H1 (cell line): Measurements from ENCODE around the gene RASAL1. TPM values are rescaled to one million over a fixed set of nuclear protein-coding genes. Genes with fewer than 3 reads are reported as not detected.

Experiments used
- CTCF ChIA-PET: fragments of 300-600 bp; sonication (Branson Sonifier 250); formaldehyde crosslinking; loops from one replicate; lab custom pipeline; 2021; ENCODE audit not compliant: partially characterized antibody; lab: Charles Lee
- POLR2A ChIA-PET: fragments of 300-600 bp; sonication (Branson Sonifier 250); formaldehyde crosslinking; loops from one replicate; lab custom pipeline; 2021; ENCODE audit warnings: inconsistent platforms; ENCODE audit not compliant: partially characterized antibody; lab: Charles Lee
- DNase-seq, 2 experiments: peaks; one replicate each; pipeline versions ENCODE4 v3.0.0 to v3.0.0-alpha.2; 2010 to 2022; ENCODE audit warnings: low spot score in 2 of 2, low read depth in 1 of 2, mixed read lengths in 1 of 2
- FAIRE-seq: peaks from 2 replicates; lab custom pipeline; 2011; peaks lifted over from hg19 to GRCh38; lab: Jason Lieb, UNC
- H2AFZ ChIP-seq: 2 replicates; pipeline ENCODE4 v1.8.1; 2012; ENCODE audit warnings: low read length, inconsistent platforms
- H2AK5ac ChIP-seq: 2 replicates; pipeline ENCODE4 v1.6.1; 2013; ENCODE audit warnings: low read depth, low read length
- H2BK120ac ChIP-seq: replicated peaks from 2 replicates; pipeline ENCODE3; 2013; ENCODE audit warnings: low read depth, low read length, inconsistent platforms
- H2BK12ac ChIP-seq: 2 replicates; pipeline ENCODE4 v1.6.1; 2013; ENCODE audit warnings: low read depth, low read length
- H2BK15ac ChIP-seq: 2 replicates; pipeline ENCODE4 v1.6.1; 2013; ENCODE audit warnings: low read length
- H2BK20ac ChIP-seq: 2 replicates; pipeline ENCODE4 v1.6.1; 2013; ENCODE audit warnings: low read length
- H2BK5ac ChIP-seq: 2 replicates; pipeline ENCODE4 v1.6.1; 2013; ENCODE audit warnings: low read depth, low read length
- H3K14ac ChIP-seq: 2 replicates; pipeline ENCODE4 v1.6.1; 2013; ENCODE audit warnings: inconsistent platforms; ENCODE audit not compliant: insufficient read length
- H3K18ac ChIP-seq: 2 replicates; pipeline ENCODE4 v1.6.1; 2013; ENCODE audit warnings: low read length; ENCODE audit errors: extremely low read depth
- H3K23ac ChIP-seq: 2 replicates; pipeline ENCODE4 v1.6.1; 2013; ENCODE audit warnings: inconsistent platforms; ENCODE audit not compliant: insufficient read length
- H3K23me2 ChIP-seq: 2 replicates; pipeline ENCODE4 v1.6.1; 2013; ENCODE audit warnings: low read depth, low read length
- H3K27ac ChIP-seq: 2 replicates; pipeline ENCODE4 v1.6.1; 2011; ENCODE audit warnings: low read depth, low read length, inconsistent platforms
- H3K27me3 ChIP-seq, 4 experiments: replicated peaks in 1 of 4; 1 replicate in 1 of 4; 2 replicates in 3 of 4; pipeline versions ENCODE4 v1.6.1 to v1.8.1; 2011 to 2013; ENCODE audit warnings: low read length in 3 of 4, mild to moderate bottlenecking in 3 of 4, inconsistent platforms in 2 of 4, mixed read lengths in 2 of 4, moderate library complexity in 1 of 4; ENCODE audit not compliant: control insufficient read depth in 3 of 4, insufficient read depth in 3 of 4; ENCODE audit errors: extremely low read depth in 1 of 4
- H3K36me3 ChIP-seq, 4 experiments: 2 replicates each; pipeline versions ENCODE4 v1.6.1 to v1.8.1; 2011 to 2013; ENCODE audit warnings: mild to moderate bottlenecking in 4 of 4, low read length in 3 of 4, moderate library complexity in 2 of 4, control low read depth in 1 of 4, inconsistent platforms in 1 of 4; ENCODE audit not compliant: insufficient read depth in 4 of 4, control insufficient read depth in 2 of 4
- H3K4ac ChIP-seq: replicated peaks from 2 replicates; pipeline ENCODE3; 2013; ENCODE audit warnings: low read length, low read depth, mixed read lengths, inconsistent platforms; ENCODE audit not compliant: insufficient read length
- H3K4me1 ChIP-seq, 4 experiments: replicated peaks in 1 of 4; 1 replicate in 1 of 4; 2 replicates in 3 of 4; pipeline versions ENCODE4 v1.6.1 to v1.8.1; 2011 to 2013; ENCODE audit warnings: low read length in 3 of 4, inconsistent platforms in 2 of 4, mixed read lengths in 1 of 4; ENCODE audit not compliant: insufficient read depth in 4 of 4, control insufficient read depth in 3 of 4
- H3K4me2 ChIP-seq, 2 experiments: 2 replicates each; pipeline versions ENCODE4 v1.6.1 to v1.8.1; 2011 to 2013; ENCODE audit warnings: low read depth in 2 of 2, low read length in 2 of 2, control low read depth in 1 of 2, inconsistent platforms in 1 of 2, mild to moderate bottlenecking in 1 of 2; ENCODE audit not compliant: insufficient read depth in 1 of 2
- H3K4me3 ChIP-seq, 4 experiments: fragments of 200-600, 300-600 bp in 1 of 4; sonication (generic), shearing (Covaris generic), sonication (Bioruptor Twin) in 1 of 4; 2 replicates each; pipeline versions ENCODE4 v1.5.1 to v1.8.1; 2011 to 2016; ENCODE audit warnings: low read length in 4 of 4, low read depth in 3 of 4, control low read depth in 2 of 4, inconsistent platforms in 2 of 4, mild to moderate bottlenecking in 2 of 4, mixed read lengths in 1 of 4, moderate library complexity in 1 of 4; ENCODE audit not compliant: insufficient read depth in 2 of 4; ENCODE audit errors: extremely low read depth in 1 of 4
- H3K56ac ChIP-seq: replicated peaks from 2 replicates; pipeline ENCODE3; 2013; ENCODE audit warnings: low read depth, mild to moderate bottlenecking, mixed read lengths, low read length, inconsistent platforms; ENCODE audit not compliant: insufficient read length
- H3K79me1 ChIP-seq: 2 replicates; pipeline ENCODE4 v1.6.1; 2013; ENCODE audit warnings: low read depth, low read length, control low read depth
- H3K79me2 ChIP-seq, 2 experiments: 2 replicates each; pipeline versions ENCODE4 v1.6.1 to v1.8.1; 2012 to 2013; ENCODE audit warnings: low read length in 2 of 2, mild to moderate bottlenecking in 2 of 2, inconsistent platforms in 1 of 2; ENCODE audit not compliant: insufficient read depth in 2 of 2, control insufficient read depth in 1 of 2
- H3K9ac ChIP-seq, 4 experiments: replicated peaks in 1 of 4; 1 replicate in 1 of 4; 2 replicates in 3 of 4; pipeline versions ENCODE4 v1.6.1 to v1.8.1; 2011 to 2013; ENCODE audit warnings: low read depth in 3 of 4, low read length in 3 of 4, control low read depth in 2 of 4, mild to moderate bottlenecking in 2 of 4, moderate library complexity in 2 of 4, inconsistent platforms in 1 of 4; ENCODE audit errors: extremely low read depth in 1 of 4
- H3K9me3 ChIP-seq, 2 experiments: 2 replicates each; pipeline versions ENCODE4 v1.6.1 to v1.8.1; 2012 to 2013; ENCODE audit warnings: mild to moderate bottlenecking in 2 of 2, moderate library complexity in 2 of 2, control low read depth in 1 of 2, inconsistent platforms in 1 of 2, low read depth in 1 of 2, low read length in 1 of 2, mixed read lengths in 1 of 2; ENCODE audit not compliant: insufficient read depth in 2 of 2
- H4K20me1 ChIP-seq, 2 experiments: replicated peaks in 1 of 2; 2 replicates each; pipeline versions ENCODE3 to v1.8.1; 2011 to 2013; ENCODE audit warnings: inconsistent platforms in 2 of 2, low read length in 2 of 2, mild to moderate bottlenecking in 1 of 2; ENCODE audit not compliant: insufficient read depth in 2 of 2, control insufficient read depth in 1 of 2
- H4K5ac ChIP-seq: 2 replicates; pipeline ENCODE4 v1.6.1; 2013; ENCODE audit warnings: low read length, low read depth, mixed read lengths, inconsistent platforms; ENCODE audit not compliant: insufficient read length
- H4K8ac ChIP-seq: 2 replicates; pipeline ENCODE4 v1.8.0; 2013; ENCODE audit warnings: mild to moderate bottlenecking, moderate library complexity, low read length, inconsistent platforms; ENCODE audit not compliant: insufficient read depth; ENCODE audit errors: extremely low read depth
- H4K91ac ChIP-seq: replicated peaks from 2 replicates; pipeline ENCODE3; 2013; ENCODE audit warnings: low read length, mixed read lengths, inconsistent platforms; ENCODE audit not compliant: insufficient read length
- BACH1 ChIP-seq: IDR thresholded peaks from 2 replicates; pipeline ENCODE4 v1.6.1; 2012; ENCODE audit warnings: low read length, improper control_type of control experiment
- BCL11A ChIP-seq, 2 experiments: IDR thresholded peaks; one replicate each; pipeline ENCODE4 v1.6.1; 2011; ENCODE audit warnings: low read depth in 2 of 2, low read length in 2 of 2, mild to moderate bottlenecking in 2 of 2
- EGR1 ChIP-seq: IDR thresholded peaks from 2 replicates; pipeline ENCODE4 v1.6.1; 2011; ENCODE audit warnings: low read depth, low read length, borderline replicate concordance
- EZH2 ChIP-seq: fragments of 200-600 bp; sonication (generic); IDR thresholded peaks from 2 replicates; pipeline ENCODE4 v1.7.1; 2012; ENCODE audit warnings: low read depth, mild to moderate bottlenecking, moderate library complexity, low read length, inconsistent platforms; ENCODE audit not compliant: severe bottlenecking
- HDAC6 ChIP-seq: IDR thresholded peaks from one replicate; pipeline ENCODE4 v1.7.1; 2012; ENCODE audit warnings: low read depth, mild to moderate bottlenecking, inconsistent platforms, low read length, moderate library complexity
- KDM1A ChIP-seq: fragments of 200-600, 300-600 bp; sonication (generic); IDR thresholded peaks from 2 replicates; pipeline ENCODE4 v1.7.1; 2016; ENCODE audit warnings: mild to moderate bottlenecking, low read length, borderline replicate concordance
- MAX ChIP-seq: IDR thresholded peaks from 2 replicates; pipeline ENCODE4 v1.6.1; 2012; ENCODE audit warnings: inconsistent platforms
- POLR2A ChIP-seq, 2 experiments: IDR thresholded peaks; 1 replicate in 1 of 2; 2 replicates in 1 of 2; pipeline ENCODE4 v1.6.1; 2011; ENCODE audit warnings: low read depth in 2 of 2, low read length in 2 of 2, mild to moderate bottlenecking in 2 of 2; ENCODE audit errors: control extremely low read depth in 1 of 2
- RXRA ChIP-seq: IDR thresholded peaks from 2 replicates; pipeline ENCODE4 v1.6.1; 2011; ENCODE audit warnings: low read depth, mild to moderate bottlenecking, low read length, moderate library complexity; ENCODE audit not compliant: insufficient read depth
- SP4 ChIP-seq: IDR thresholded peaks from 2 replicates; pipeline ENCODE4 v1.6.1; 2012; ENCODE audit warnings: low read length, inconsistent platforms
- SUZ12 ChIP-seq: fragments of 200-600 bp; sonication (generic); IDR thresholded peaks from 2 replicates; pipeline ENCODE4 v1.6.1; 2012; ENCODE audit warnings: mild to moderate bottlenecking, inconsistent platforms, low read length, moderate library complexity, mixed read lengths
- TCF12 ChIP-seq: IDR thresholded peaks from 2 replicates; pipeline ENCODE4 v1.6.1; 2011; ENCODE audit warnings: low read depth, mild to moderate bottlenecking, low read length
- TEAD4 ChIP-seq: IDR thresholded peaks from 2 replicates; pipeline ENCODE4 v1.6.1; 2012; ENCODE audit warnings: low read depth, low read length, inconsistent platforms, mixed read lengths
- WGBS, 2 experiments: shearing (Covaris generic) in 1 of 2; methylation state at CpG; one replicate each; pipeline versions ENCODE4 v1.1.6 to v1.1.7; 2013 to 2015; ENCODE audit warnings: low lambda C conversion rate in 2 of 2, mixed read lengths in 2 of 2, inconsistent platforms in 1 of 2, low coverage in 1 of 2, missing lambda C conversion rate in 1 of 2; ENCODE audit not compliant: insufficient replicate concordance in 2 of 2, insufficient coverage in 1 of 2, insufficient read length in 1 of 2; ENCODE audit errors: extremely low coverage in 1 of 2, missing lambda C conversion rate in 1 of 2; 5-methylcytosine and 5-hydroxymethylcytosine counted together
- polyA plus RNA-seq, 7 experiments: library from polyadenylated mRNA; depleted of rRNA in 3 of 7; stranded (reverse) in 5 of 7; unstranded in 2 of 7; fragments of >200 nt in 5 of 7; fragments of 200-250 nt in 2 of 7; gene quantifications; 1 replicate in 5 of 7; 2 replicates in 1 of 7; 4 replicates in 1 of 7; pipeline versions ENCODE4 v1.2.1 to v1.2.3, GENCODE V29; 2011 to 2013; ENCODE audit warnings: missing spikeins in 2 of 7, mixed read lengths in 2 of 7
- total RNA-seq: library from RNA; stranded (reverse); fragmentation: NEBNext Ultra II Directional; extraction: Animal tissue kit (Norgen Biotek cat#: 25700); gene quantifications from 2 replicates; pipeline ENCODE4 v1.2.1, GENCODE V29; 2021

Gene RASAL1
- total and polyA plus RNA-seq, 2 of the 8 experiments (the other 6 are each of a cell fraction or from before 2014, with no cell fraction given): 3.7 to 5.0 TPM

GRCh38 chr12:113164014-113164413, 28.5 kb upstream of the RASAL1 start:
- Histone ChIP-seq H3K27me3 (no peaks in the 10 kb centered on the region), H2BK5ac (no peak overlapping the region), H3K56ac (no peak overlapping the region), H3K4me3 (no peak overlapping the region), H3K27ac (no peak overlapping the region), H2AK5ac (no peak overlapping the region), H3K4me1 (peaks cover 5 to 13% (median 9%) of the 10 kb centered on the region in 4 experiments), H3K4ac (no peak overlapping the region), H4K8ac (no peak overlapping the region), H3K4me2 (no peak overlapping the region), H4K20me1 (peaks cover 16 to 17% of the 10 kb centered on the region in 2 experiments), H3K79me1 (no peaks in the 10 kb centered on the region; the same call in 1 of the 2 replicates), H3K36me3 (peaks cover 13 to 45% (median 37%) of the 10 kb centered on the region in 4 experiments; a peak in 7 of 8 replicates), H4K5ac (no peak overlapping the region), H3K18ac (no peak overlapping the region), H3K23ac (no peak overlapping the region), H3K9ac (no peak overlapping the region; a peak in 1 of 7 replicates), H2BK15ac (no peak overlapping the region), H3K14ac (no peak overlapping the region), H2BK120ac (no peak overlapping the region), H2BK12ac (no peak overlapping the region), H4K91ac (no peak overlapping the region), H3K9me3 (no peaks in the 10 kb centered on the region), H3K23me2 (0 out of 2 replicates have a peak, but pooled peaks cover 3% of the 10 kb centered on the region), H2AFZ (no peak overlapping the region), H3K79me2 (no peaks in the 10 kb centered on the region), H2BK20ac (no peak overlapping the region)
- FAIRE-seq (no peak), DNase-seq (no peak)
- ChIA-PET POLR2A (interaction anchor here (4.3 kb wide), 1 partner anchor 9 kb away, joined by 28 read pairs; no protein-coding TSS in a partner anchor), CTCF (interaction anchor here (0.7 to 11.2 kb wide), 2 partner anchors 11 to 171 kb away, joined by 3 to 114 read pairs; no protein-coding TSS in a partner anchor)
- TF ChIP-seq HDAC6 (no peak), MAX (no peak), TEAD4 (no peak), BCL11A (IDR thresholded peaks at IDR 0.05; ENCODE audit: low read depth in 2 of 2, low read length in 2 of 2) (no peak), BACH1 (no peak), EGR1 (no peak), SP4 (no peak), TCF12 (no peak), EZH2 (no peak), RXRA (no peak), SUZ12 (no peak), KDM1A (no peak), POLR2A (IDR thresholded peaks at IDR 0.05; ENCODE audit: control extremely low read depth in 1 of 2, low read depth in 2 of 2, low read length in 2 of 2) (no peak)
- 91% methylated on average over 13 of the region's 13 CpGs; no CpG with 5 or more reads in 1 of the 2 experiments for WGBS, 2 experiments
